ENCODE results near the gene PCSK6.
"Not testable (repeated sequence)": the region's sequence is repeated elsewhere in the genome, so short reads cannot be mapped to it uniquely, and the experiment has no call there.

Gene PCSK6

DNA sequence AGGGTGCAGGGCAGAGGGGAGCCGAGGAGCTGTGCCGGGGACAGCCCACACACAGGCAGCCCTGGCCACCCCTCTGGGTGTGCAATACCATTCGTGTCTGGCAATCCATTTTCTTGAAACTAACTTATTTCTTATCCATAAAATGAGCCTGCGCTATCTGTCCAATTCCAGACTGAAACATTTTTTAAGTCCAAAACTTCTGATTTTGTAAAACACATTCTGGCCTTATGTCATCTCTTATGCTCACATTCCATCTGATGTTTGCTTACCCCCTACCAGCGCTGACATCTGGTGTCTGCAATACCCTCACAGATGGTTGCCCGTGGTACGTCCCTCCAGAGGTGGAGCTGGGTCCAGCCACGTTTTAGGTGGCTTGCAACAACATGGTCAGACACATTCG lies 31.8 kb downstream of the PCSK6 start:
- H3K4me3 ChIP-seq (ENCODE audit: insufficient read depth, low read length, poor library complexity, severe bottlenecking) = no peak overlapping the region
- H3K79me2 ChIP-seq (ENCODE audit: insufficient read depth, low read length) = no peaks in the 10 kb centered on the region
- 0 out of 2 replicates have a peak, but pooled peaks cover 3% of the 10 kb centered on the region for H3K27me3 ChIP-seq (ENCODE audit: low read length)
- no peak overlapping the region for H3K27ac ChIP-seq (ENCODE audit: low read depth, low read length)
- no peaks in the 10 kb centered on the region for H3K9me2 ChIP-seq (replicated peaks; ENCODE audit: insufficient read depth, low read length)
- no peaks in the 10 kb centered on the region for H4K20me1 ChIP-seq (ENCODE audit: low read depth, low read length)
- no peak overlapping the region for H3K4me2 ChIP-seq (ENCODE audit: low read depth, low read length, poor library complexity, severe bottlenecking)
- H3K9ac ChIP-seq (ENCODE audit: low read length) = no peak overlapping the region
- H3K9me3 ChIP-seq (ENCODE audit: insufficient read depth, low read length) = no peaks in the 10 kb centered on the region
- TF ChIP-seq CTCF (IDR thresholded peaks at IDR 0.05; ENCODE audit: insufficient read depth, low read length, poor library complexity, severe bottlenecking) = no peak
- TF ChIP-seq EZH2phosphoT487 (conservative IDR thresholded peaks at IDR 0.05; ENCODE audit: low read length) = no peak
- no peaks in the 10 kb centered on the region for H3F3A ChIP-seq (ENCODE audit: insufficient read depth)
- H2AFZ ChIP-seq (ENCODE audit: low read depth, low read length, severe bottlenecking) = no peak overlapping the region
- H3K36me3 ChIP-seq (ENCODE audit: low read length) = no peaks in the 10 kb centered on the region

DNA sequence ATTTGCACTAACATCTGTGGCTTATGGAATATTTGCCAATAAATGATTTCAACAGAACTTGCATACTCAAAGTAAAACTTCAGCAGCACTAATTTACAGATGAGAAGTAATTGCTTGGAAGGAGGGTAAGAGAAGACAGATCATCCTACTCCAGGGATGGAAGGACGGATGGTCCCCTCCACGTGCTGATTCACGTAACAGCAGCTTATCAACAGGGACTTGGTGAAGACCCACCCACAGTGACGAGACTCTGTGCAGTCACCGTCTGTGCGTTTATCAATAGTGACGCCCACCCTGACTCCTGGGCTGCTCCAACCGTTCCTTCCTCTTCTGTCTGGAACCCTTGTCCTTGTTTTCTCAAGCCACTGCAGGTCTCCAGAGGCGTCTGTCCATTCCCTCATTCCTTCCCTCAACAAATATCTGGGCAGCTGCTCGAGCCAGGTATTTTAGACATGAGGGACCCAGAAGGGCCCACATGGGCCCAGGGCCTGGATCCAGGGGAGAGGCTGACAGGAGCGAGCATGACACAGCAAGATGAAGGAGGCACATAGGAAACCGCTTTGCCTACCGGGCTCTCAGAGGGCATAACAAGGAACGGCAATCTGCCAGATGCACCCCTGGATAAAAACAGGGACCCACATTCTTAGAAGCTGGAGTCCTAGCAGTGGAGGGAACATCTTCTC lies 33.3 kb downstream of the PCSK6 start:
- H3K4me3 ChIP-seq (ENCODE audit: insufficient read depth, low read length, poor library complexity, severe bottlenecking) = no peak overlapping the region
- no peaks in the 10 kb centered on the region for H3K79me2 ChIP-seq (ENCODE audit: insufficient read depth, low read length)
- no peaks in the 10 kb centered on the region for H4K20me1 ChIP-seq (ENCODE audit: low read depth, low read length)
- H3K9ac ChIP-seq (ENCODE audit: low read length) = no peak overlapping the region
- no peak for TF ChIP-seq CTCF (IDR thresholded peaks at IDR 0.05; ENCODE audit: insufficient read depth, low read length, poor library complexity, severe bottlenecking)
- TF ChIP-seq EZH2phosphoT487 (conservative IDR thresholded peaks at IDR 0.05; ENCODE audit: low read length) = no peak
- H3K9me2 ChIP-seq (replicated peaks; ENCODE audit: insufficient read depth, low read length) = no peaks in the 10 kb centered on the region
- no peaks in the 10 kb centered on the region for H3K27me3 ChIP-seq (ENCODE audit: low read length)
- H2AFZ ChIP-seq (ENCODE audit: low read depth, low read length, severe bottlenecking) = no peak overlapping the region
- no peaks in the 10 kb centered on the region for H3F3A ChIP-seq (ENCODE audit: insufficient read depth)
- no peaks in the 10 kb centered on the region for H3K9me3 ChIP-seq (ENCODE audit: insufficient read depth, low read length)
- no peaks in the 10 kb centered on the region for H3K36me3 ChIP-seq (ENCODE audit: low read length)
- no peak overlapping the region for H3K27ac ChIP-seq (ENCODE audit: low read depth, low read length)
- H3K4me2 ChIP-seq (ENCODE audit: low read depth, low read length, poor library complexity, severe bottlenecking) = no peak overlapping the region

DNA sequence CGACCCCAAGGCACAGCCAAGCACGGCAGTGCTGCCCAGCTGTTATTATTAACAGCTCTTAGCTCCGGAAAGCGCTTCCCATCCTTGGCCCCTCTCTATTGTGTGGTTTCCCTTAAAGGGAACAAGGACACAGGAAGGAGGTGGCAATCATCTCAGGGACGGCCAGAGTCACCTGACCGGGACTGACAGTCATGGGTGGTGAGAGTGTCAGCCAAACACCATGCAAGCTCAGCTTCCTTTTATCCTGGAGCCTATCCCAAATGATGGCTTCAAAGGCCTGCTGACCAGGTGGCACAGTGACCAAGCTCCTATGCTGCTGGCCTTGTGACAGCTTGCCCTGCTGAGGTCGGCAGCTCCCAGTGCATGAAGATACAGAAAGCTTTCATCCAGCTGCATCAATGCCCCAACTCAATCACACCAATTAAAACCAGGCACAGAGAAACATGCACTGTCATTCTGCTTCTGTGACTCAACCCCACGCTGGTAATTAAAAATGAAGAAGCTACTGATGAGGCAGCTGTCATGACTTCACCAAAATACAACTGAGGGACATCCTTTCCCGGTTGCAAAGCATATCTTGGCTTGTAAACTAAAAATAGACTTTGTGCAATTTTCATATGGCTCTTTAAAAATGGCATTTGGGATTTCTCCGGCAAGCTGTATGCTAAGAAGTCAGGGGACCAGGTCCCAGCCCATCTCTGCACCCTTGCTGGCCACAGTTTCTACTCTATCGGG lies 34.0 kb downstream of the PCSK6 start:
- H3F3A ChIP-seq (ENCODE audit: insufficient read depth) = no peaks in the 10 kb centered on the region
- no peak overlapping the region for H3K27ac ChIP-seq (ENCODE audit: low read depth, low read length)
- no peak overlapping the region for H3K4me2 ChIP-seq (ENCODE audit: low read depth, low read length, poor library complexity, severe bottlenecking)
- no peak overlapping the region for H3K9ac ChIP-seq (ENCODE audit: low read length)
- H3K79me2 ChIP-seq (ENCODE audit: insufficient read depth, low read length) = no peaks in the 10 kb centered on the region
- no peaks in the 10 kb centered on the region for H3K9me2 ChIP-seq (replicated peaks; ENCODE audit: insufficient read depth, low read length)
- H4K20me1 ChIP-seq (ENCODE audit: low read depth, low read length) = no peaks in the 10 kb centered on the region
- no peak overlapping the region for H2AFZ ChIP-seq (ENCODE audit: low read depth, low read length, severe bottlenecking)
- H3K4me3 ChIP-seq (ENCODE audit: insufficient read depth, low read length, poor library complexity, severe bottlenecking) = no peak overlapping the region
- no peak for TF ChIP-seq CTCF (IDR thresholded peaks at IDR 0.05; ENCODE audit: insufficient read depth, low read length, poor library complexity, severe bottlenecking)
- TF ChIP-seq EZH2phosphoT487 (conservative IDR thresholded peaks at IDR 0.05; ENCODE audit: low read length) = no peak
- H3K36me3 ChIP-seq (ENCODE audit: low read length) = no peaks in the 10 kb centered on the region
- no peaks in the 10 kb centered on the region for H3K9me3 ChIP-seq (ENCODE audit: insufficient read depth, low read length)
- no peaks in the 10 kb centered on the region for H3K27me3 ChIP-seq (ENCODE audit: low read length)

DNA sequence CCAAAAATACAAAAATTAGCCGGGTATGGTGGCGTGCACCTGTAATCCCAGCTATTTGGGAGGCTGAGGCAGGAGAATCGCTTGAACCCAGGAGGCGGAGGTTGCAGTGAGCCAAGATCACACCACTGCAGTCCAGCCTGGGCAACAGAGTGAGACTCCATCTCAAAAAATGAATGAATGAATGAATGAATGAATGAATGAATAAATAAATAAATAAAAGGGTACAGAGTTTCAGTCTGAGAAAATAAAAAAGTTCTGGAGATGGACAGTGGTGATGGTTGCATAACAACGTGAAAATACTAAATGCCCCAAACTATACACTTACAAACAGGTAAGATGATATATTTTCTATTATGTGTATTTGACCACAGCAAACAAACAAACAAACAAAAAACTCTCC lies 34.7 kb downstream of the PCSK6 start:
- not testable (repeated sequence) for H3K4me2 ChIP-seq (ENCODE audit: low read depth, low read length, poor library complexity, severe bottlenecking); H3K9me3 ChIP-seq (ENCODE audit: insufficient read depth, low read length)

More for the DNA sequence above, 34.7 kb downstream of the PCSK6 start:
- not testable (repeated sequence) for H2AFZ ChIP-seq (ENCODE audit: low read depth, low read length, severe bottlenecking); H4K20me1 ChIP-seq (ENCODE audit: low read depth, low read length); H3K36me3 ChIP-seq (ENCODE audit: low read length); H3K79me2 ChIP-seq (ENCODE audit: insufficient read depth, low read length); H3F3A ChIP-seq (ENCODE audit: insufficient read depth); H3K27me3 ChIP-seq (ENCODE audit: low read length); H3K9ac ChIP-seq (ENCODE audit: low read length); H3K4me3 ChIP-seq (ENCODE audit: insufficient read depth, low read length, poor library complexity, severe bottlenecking); H3K9me2 ChIP-seq (replicated peaks; ENCODE audit: insufficient read depth, low read length); H3K27ac ChIP-seq (ENCODE audit: low read depth, low read length)
